HG03460 (cell line): ENCODE data around the gene ACSL5.

ENCODE experiments used
- ATAC-seq: cut with Tn5 transposase; IDR thresholded peaks from one replicate; pipeline ENCODE4 v1.9.1; 2021; ENCODE audit not compliant: unreplicated experiment

ACSL5 gene

GRCh38 chr10:112373912-112374338 lies at the start of gene ACSL5:
ACSL5 (plus strand) TSS chr10:112374116; CDS start chr10:112394947, 20,831 bp downstream.
- no peak for ATAC-seq

- ATAC-seq, result no peak
These were observed 46.2 kb upstream of the ACSL5 start for GRCh38 chr10:112327678-112328077.

GRCh38 chr10:112330162-112330561 lies 43.8 kb upstream of the ACSL5 start:
- no peak for ATAC-seq

GRCh38 chr10:112330607-112331160 lies 43.2 kb upstream of the ACSL5 start:
- no peak for ATAC-seq

GRCh38 chr10:112332022-112332421 lies 41.9 kb upstream of the ACSL5 start:
- no peak for ATAC-seq

- ATAC-seq, result no peak
These were observed 41.2 kb upstream of the ACSL5 start for GRCh38 chr10:112332509-112333228.

- ATAC-seq, result no peak
These were observed 40.5 kb upstream of the ACSL5 start for GRCh38 chr10:112333452-112333851.

- ATAC-seq, result no peak
These were observed 38.6 kb upstream of the ACSL5 start for GRCh38 chr10:112335111-112335867.

- ATAC-seq, result no peak
These were observed 38.0 kb upstream of the ACSL5 start for GRCh38 chr10:112335868-112336265.

- ATAC-seq, result no peak
These were observed 37.2 kb upstream of the ACSL5 start for GRCh38 chr10:112336556-112337201.

- ATAC-seq, result no peak
These were observed 35.0 kb upstream of the ACSL5 start for GRCh38 chr10:112338957-112339356.

- ATAC-seq, result no peak
These were observed 33.3 kb upstream of the ACSL5 start for GRCh38 chr10:112340601-112341000.

GRCh38 chr10:112343056-112343806 lies 30.7 kb upstream of the ACSL5 start:
- ATAC-seq, result no peak

- ATAC-seq, result no peak
These were observed 29.7 kb upstream of the ACSL5 start for GRCh38 chr10:112344261-112344660.

GRCh38 chr10:112345202-112345601 lies 28.7 kb upstream of the ACSL5 start:
- no peak for ATAC-seq

GRCh38 chr10:112345743-112346142 lies 28.2 kb upstream of the ACSL5 start:
- no peak for ATAC-seq

- ATAC-seq, result no peak
These were observed 27.1 kb upstream of the ACSL5 start for GRCh38 chr10:112346774-112347173.

GRCh38 chr10:112347709-112348671 lies 25.9 kb upstream of the ACSL5 start:
- no peak for ATAC-seq

- ATAC-seq, result no peak
These were observed 25.2 kb upstream of the ACSL5 start for GRCh38 chr10:112348759-112349158.
